ENCODE data around the gene PPARD. TPM values are rescaled to one million over a fixed set of nuclear protein-coding genes. Genes with fewer than 3 reads are reported as not detected.

The PPARD gene
- total RNA-seq, 2 experiments from 2014 or later = 23.1 to 23.4 TPM

GRCh38 chr6:35463292-35463691, 120.9 kb downstream of the PPARD start:
- Mint-ChIP-seq H3K27me3 (no peaks in the 10 kb centered on the region), H3K9me3 (no peaks in the 10 kb centered on the region), H3K36me3 (ENCODE audit: low read depth) (peaks cover 43% of the 10 kb centered on the region), H3K27ac (no peak overlapping the region), H3K4me1 (peaks cover 9% of the 10 kb centered on the region), H3K4me3 (no peak overlapping the region)
- POLR2A ChIA-PET = interaction anchor here (1.0 kb wide), 1 partner anchor 55 kb away, joined by 3 read pairs; no protein-coding TSS in a partner anchor
- no peak for DNase-seq
- CTCF ChIA-PET = interaction anchor here (1.2 to 6.9 kb wide), 4 partner anchors 9 to 166 kb away, joined by 3 to 59 read pairs (median 4); partner anchors contain the start of genes DEF6 and FANCE

DNA sequence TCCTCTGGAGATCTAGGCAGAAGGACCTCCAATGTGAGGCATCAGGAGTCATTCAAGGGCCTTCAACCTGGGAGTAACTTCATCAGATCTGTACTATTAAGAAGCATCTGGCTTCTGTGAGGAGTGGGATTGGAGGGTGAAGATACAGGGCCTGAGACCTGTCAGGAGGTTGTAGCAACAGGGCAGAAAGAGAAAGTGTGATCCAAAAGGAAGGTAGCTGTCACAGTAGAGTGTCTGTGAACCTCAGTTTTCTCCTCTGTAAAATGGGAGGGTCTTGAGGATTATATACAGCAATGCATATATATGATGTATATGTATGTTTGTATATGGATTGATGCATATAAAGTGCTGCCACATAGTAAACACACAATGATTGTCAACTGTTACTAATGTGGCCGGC, 123.3 kb downstream of the PPARD start:
- peaks cover 53% of the 10 kb centered on the region for H3K36me3 Mint-ChIP-seq (ENCODE audit: low read depth)
- H3K27ac Mint-ChIP-seq = no peak overlapping the region
- H3K4me3 Mint-ChIP-seq = no peak overlapping the region
- no peak for DNase-seq
- POLR2A ChIA-PET = interaction anchor here (1.1 to 1.7 kb wide), 3 partner anchors 13 to 164 kb away, joined by 3 to 5 read pairs (median 5); partner anchors contain the start of genes FANCE and PPARD
- no peaks in the 10 kb centered on the region for H3K27me3 Mint-ChIP-seq
- peaks cover 21% of the 10 kb centered on the region for H3K4me1 Mint-ChIP-seq
- H3K9me3 Mint-ChIP-seq = no peaks in the 10 kb centered on the region
- CTCF ChIA-PET = interaction anchor here (1.4 to 6.9 kb wide), 5 partner anchors 15 to 169 kb away, joined by 3 to 59 read pairs (median 16); partner anchors contain the start of genes DEF6 and FANCE

DNA sequence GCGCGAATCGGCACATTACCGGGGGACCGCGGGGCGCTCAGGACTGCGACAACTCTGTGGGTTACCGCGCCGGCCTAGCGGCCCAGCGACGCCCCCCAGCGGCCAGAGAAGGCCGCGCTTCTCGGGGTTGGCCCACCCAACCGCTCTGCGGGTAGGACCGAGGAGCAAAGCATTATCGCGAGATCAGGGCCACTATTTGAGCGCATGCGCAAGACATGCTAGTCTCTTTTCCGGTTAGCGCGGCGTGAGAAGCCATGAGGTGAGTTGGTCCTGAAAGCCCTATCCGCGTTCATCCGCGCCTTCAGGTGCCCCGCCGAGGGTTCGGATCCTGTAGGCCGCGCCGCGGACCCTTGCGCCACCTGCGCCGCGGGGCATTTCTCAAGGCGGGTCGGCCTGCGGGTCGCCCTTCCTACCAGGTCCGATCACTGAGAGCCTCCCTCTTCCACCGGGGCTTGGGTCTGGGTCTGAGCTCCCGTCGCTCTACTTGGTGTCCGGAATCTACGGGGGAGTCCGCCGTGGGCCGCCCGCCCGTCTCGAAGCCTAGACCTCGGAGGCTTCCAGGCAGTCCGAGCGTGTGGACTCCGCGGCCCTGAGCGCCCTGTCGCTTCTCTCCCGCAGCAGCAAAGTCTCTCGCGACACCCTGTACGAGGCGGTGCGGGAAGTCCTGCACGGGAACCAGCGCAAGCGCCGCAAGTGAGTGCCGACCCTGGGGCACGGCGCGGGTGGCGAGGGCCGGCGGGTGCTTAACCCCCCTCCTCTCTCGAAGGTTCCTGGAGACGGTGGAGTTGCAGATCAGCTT, 126.0 kb downstream of the PPARD start, which contains the start of gene RPL10A:
TSS of gene RPL10A (plus strand) at position 221 of the 799 bp plus-strand sequence. CDS start at position 255, 34 bp downstream.
- Mint-ChIP-seq H3K36me3 (ENCODE audit: low read depth) (peaks cover 68% of the 10 kb centered on the region), H3K27ac (peak within 1 kb of the TSS; percentile 90), H3K9me3 (no peaks in the 10 kb centered on the region), H3K27me3 (no peaks in the 10 kb centered on the region), H3K4me1 (peaks cover 40% of the 10 kb centered on the region), H3K4me3 (peak within 1 kb of the TSS; percentile 87)
- ChIA-PET POLR2A (interaction anchor here (0.6 to 2.6 kb wide), 26 partner anchors 9 to 1589 kb away, joined by 3 to 44 read pairs (median 4); partner anchors contain the start of genes DEF6, FANCE and PPARD), CTCF (interaction anchor here (0.6 to 6.9 kb wide), 17 partner anchors 11 to 175 kb away, joined by 3 to 59 read pairs (median 4); partner anchors contain the start of genes DEF6, FANCE and PPARD)
- DNase-seq = peak; percentile 97

- peak overlapping the region; percentile 87 for H3K4me3 Mint-ChIP-seq
- ChIA-PET CTCF (interaction anchor here (0.7 to 6.9 kb wide), 9 partner anchors 12 to 176 kb away, joined by 3 to 59 read pairs (median 3); partner anchors contain the start of genes DEF6, FANCE and PPARD), POLR2A (interaction anchor here (0.6 to 2.6 kb wide), 20 partner anchors 8 to 1789 kb away, joined by 3 to 44 read pairs (median 4); partner anchors contain the start of genes DEF6 and FANCE)
- peaks cover 63% of the 10 kb centered on the region for H3K36me3 Mint-ChIP-seq (ENCODE audit: low read depth)
- peaks cover 40% of the 10 kb centered on the region for H3K4me1 Mint-ChIP-seq
- no peaks in the 10 kb centered on the region for H3K27me3 Mint-ChIP-seq
- peak overlapping the region; percentile 90 for H3K27ac Mint-ChIP-seq
- DNase-seq = no peak
- H3K9me3 Mint-ChIP-seq = no peaks in the 10 kb centered on the region
Measured at GRCh38 chr6:35468980-35469750, 126.8 kb downstream of the PPARD start.

- ChIA-PET CTCF (interaction anchor here (1.1 to 5.1 kb wide), 7 partner anchors 12 to 267 kb away, joined by 3 to 37 read pairs (median 4); partner anchors contain the start of genes ARMC12 and DEF6), POLR2A (interaction anchor here (0.6 to 2.6 kb wide), 9 partner anchors 10 to 1790 kb away, joined by 3 to 44 read pairs (median 6); partner anchors contain the start of genes DEF6 and FANCE)
- Mint-ChIP-seq H3K27me3 (no peaks in the 10 kb centered on the region), H3K9me3 (no peaks in the 10 kb centered on the region), H3K4me3 (peak overlapping the region; percentile 87), H3K4me1 (peaks cover 40% of the 10 kb centered on the region), H3K36me3 (ENCODE audit: low read depth) (peaks cover 61% of the 10 kb centered on the region), H3K27ac (peak overlapping the region; percentile 90)
- DNase-seq = no peak
Measured at GRCh38 chr6:35469751-35470662, 127.6 kb downstream of the PPARD start.

DNA sequence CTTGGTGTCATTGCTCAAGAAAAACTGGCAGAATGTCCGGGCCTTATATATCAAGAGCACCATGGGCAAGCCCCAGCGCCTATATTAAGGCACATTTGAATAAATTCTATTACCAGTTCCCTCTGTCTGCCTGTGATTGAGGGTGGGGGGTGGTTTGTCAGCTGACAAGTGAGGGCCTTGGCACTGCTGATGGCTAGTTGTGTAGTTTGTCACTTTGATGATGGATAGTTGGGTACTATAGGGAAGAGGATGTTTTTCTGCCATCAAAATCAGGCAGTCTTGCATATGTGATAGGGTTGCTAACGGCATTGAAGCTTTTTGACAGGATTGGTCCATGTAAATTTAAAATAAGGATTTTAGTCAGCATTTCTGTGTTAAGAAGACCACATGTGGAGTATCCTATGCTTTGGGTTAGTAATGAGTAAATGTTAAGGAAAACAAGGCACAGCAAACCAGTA, 128.3 kb downstream of the PPARD start:
- Mint-ChIP-seq H3K9me3 (no peaks in the 10 kb centered on the region), H3K4me1 (peaks cover 41% of the 10 kb centered on the region), H3K36me3 (ENCODE audit: low read depth) (peaks cover 61% of the 10 kb centered on the region), H3K27me3 (no peaks in the 10 kb centered on the region), H3K27ac (peak overlapping the region; percentile 90), H3K4me3 (peak overlapping the region; percentile 87)
- POLR2A ChIA-PET = interaction anchor here (0.6 to 2.1 kb wide), 8 partner anchors 10 to 122 kb away, joined by 3 to 18 read pairs (median 4); partner anchors contain the start of gene FANCE
- no peak for DNase-seq
- CTCF ChIA-PET = interaction anchor here (0.6 to 1.8 kb wide), 7 partner anchors 11 to 1127 kb away, joined by 3 to 6 read pairs (median 3); partner anchors contain the start of gene ARMC12

GRCh38 chr6:35471836-35472345, 129.5 kb downstream of the PPARD start:
- H3K4me1 Mint-ChIP-seq = peaks cover 41% of the 10 kb centered on the region
- ChIA-PET POLR2A (interaction anchor here (1.0 to 2.1 kb wide), 9 partner anchors 9 to 129 kb away, joined by 3 to 18 read pairs (median 5); no protein-coding TSS in a partner anchor), CTCF (interaction anchor here (0.7 to 1.8 kb wide), 6 partner anchors 9 to 265 kb away, joined by 3 to 6 read pairs (median 3); partner anchors contain the start of genes ARMC12 and FANCE)
- no peaks in the 10 kb centered on the region for H3K27me3 Mint-ChIP-seq
- no peaks in the 10 kb centered on the region for H3K9me3 Mint-ChIP-seq
- H3K4me3 Mint-ChIP-seq = no peak overlapping the region
- DNase-seq = no peak
- H3K36me3 Mint-ChIP-seq (ENCODE audit: low read depth) = peaks cover 59% of the 10 kb centered on the region
- H3K27ac Mint-ChIP-seq = peak overlapping the region; percentile 68

DNA sequence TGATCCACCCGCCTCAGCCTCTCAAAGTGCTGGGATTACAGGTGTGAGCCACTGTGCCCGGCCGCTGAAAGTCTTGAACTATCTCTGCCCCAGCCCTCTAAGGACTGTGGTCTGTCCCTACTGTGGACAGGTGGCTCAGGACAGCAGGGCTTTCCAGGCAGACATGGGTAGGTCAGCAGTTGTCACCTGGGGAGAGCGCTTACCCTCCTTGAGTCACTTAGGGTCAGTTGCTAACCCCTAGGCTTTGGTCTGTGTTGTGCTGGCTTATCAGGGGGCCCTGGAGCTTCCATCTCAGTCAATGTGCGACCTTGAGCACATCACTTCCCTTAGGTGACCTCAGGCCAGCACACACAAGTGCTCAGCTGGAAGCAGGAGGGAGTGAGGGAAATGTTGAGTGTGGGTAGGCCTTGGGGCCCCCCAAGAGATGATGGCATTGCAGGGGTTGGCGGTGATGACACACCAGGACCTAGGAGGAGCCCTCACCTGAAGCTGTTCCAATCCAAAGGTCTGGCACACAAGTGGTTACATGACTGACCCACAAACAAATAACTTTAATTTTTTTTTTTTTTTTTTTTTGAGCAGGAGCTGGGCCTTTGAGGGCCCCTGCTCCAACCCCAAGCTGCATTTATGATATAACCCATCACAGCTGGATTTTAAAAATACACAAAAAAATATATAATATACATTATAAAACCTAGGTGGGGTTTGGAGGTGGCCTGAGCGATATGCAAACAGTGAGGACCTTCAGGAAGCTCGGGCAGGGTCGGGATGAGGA, 130.9 kb downstream of the PPARD start:
- no peaks in the 10 kb centered on the region for H3K9me3 Mint-ChIP-seq
- no peak overlapping the region for H3K4me3 Mint-ChIP-seq
- DNase-seq = no peak
- H3K36me3 Mint-ChIP-seq (ENCODE audit: low read depth) = peaks cover 50% of the 10 kb centered on the region
- no peak overlapping the region for H3K27ac Mint-ChIP-seq
- H3K27me3 Mint-ChIP-seq = no peaks in the 10 kb centered on the region
- ChIA-PET CTCF (interaction anchor here (1.2 to 1.3 kb wide), 2 partner anchors 180 to 264 kb away, joined by 3 read pairs; partner anchors contain the start of gene ARMC12), POLR2A (interaction anchor here (0.7 to 2.4 kb wide), 5 partner anchors 11 to 170 kb away, joined by 3 to 7 read pairs (median 3); no protein-coding TSS in a partner anchor)
- peaks cover 33% of the 10 kb centered on the region for H3K4me1 Mint-ChIP-seq

DNA sequence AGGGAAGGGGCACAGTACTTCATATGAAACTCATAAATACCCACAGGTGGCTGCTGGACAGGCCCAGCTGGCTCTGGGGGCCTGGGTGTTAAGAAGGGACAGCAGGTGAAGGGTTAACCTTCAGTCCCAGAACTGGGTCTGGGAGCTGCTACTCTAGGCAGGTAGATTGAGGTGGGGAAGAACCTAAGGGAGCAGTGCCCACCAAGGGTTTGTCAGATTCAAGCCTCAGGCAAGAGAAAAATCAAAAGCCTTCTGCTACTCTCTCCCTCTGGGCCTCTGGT, 131.4 kb downstream of the PPARD start:
- POLR2A ChIA-PET = interaction anchor here (0.8 to 2.4 kb wide), 4 partner anchors 11 to 258 kb away, joined by 3 to 7 read pairs (median 4); no protein-coding TSS in a partner anchor
- no peaks in the 10 kb centered on the region for H3K27me3 Mint-ChIP-seq
- CTCF ChIA-PET = interaction anchor here (1.2 to 1.3 kb wide), 2 partner anchors 180 to 264 kb away, joined by 3 read pairs; partner anchors contain the start of gene ARMC12
- DNase-seq = no peak
- peaks cover 45% of the 10 kb centered on the region for H3K36me3 Mint-ChIP-seq (ENCODE audit: low read depth)
- peaks cover 33% of the 10 kb centered on the region for H3K4me1 Mint-ChIP-seq
- H3K27ac Mint-ChIP-seq = no peak overlapping the region
- no peak overlapping the region for H3K4me3 Mint-ChIP-seq
- H3K9me3 Mint-ChIP-seq = no peaks in the 10 kb centered on the region

- DNase-seq = no peak
Measured at GRCh38 chr6:35474131-35474941, 132.0 kb downstream of the PPARD start.

More at GRCh38 chr6:35474131-35474941, 132.0 kb downstream of the PPARD start:
- H3K4me1 Mint-ChIP-seq = peaks cover 33% of the 10 kb centered on the region
- POLR2A ChIA-PET = interaction anchor here (0.8 to 2.4 kb wide), 5 partner anchors 10 to 258 kb away, joined by 3 to 7 read pairs (median 3); no protein-coding TSS in a partner anchor
- no peak overlapping the region for H3K4me3 Mint-ChIP-seq
- CTCF ChIA-PET = interaction anchor here (1.2 to 1.3 kb wide), 2 partner anchors 181 to 263 kb away, joined by 3 read pairs; partner anchors contain the start of gene ARMC12
- H3K36me3 Mint-ChIP-seq (ENCODE audit: low read depth) = peaks cover 40% of the 10 kb centered on the region
- no peaks in the 10 kb centered on the region for H3K27me3 Mint-ChIP-seq
- H3K27ac Mint-ChIP-seq = peak overlapping the region; percentile 16
- H3K9me3 Mint-ChIP-seq = no peaks in the 10 kb centered on the region
